GM19395 (cell line): ENCODE measurements around the gene FERMT2.
A peak's percentile ranks its signal among the peaks of the same experiment; 100 is the strongest.

Source experiments
- ATAC-seq: cut with Tn5 transposase; IDR thresholded peaks from one replicate; pipeline ENCODE4 v1.9.1; 2021; ENCODE audit warnings: mild to moderate bottlenecking, moderate library complexity; ENCODE audit not compliant: unreplicated experiment

FERMT2 gene

GRCh38 chr14:52950898-52951680, at the start of gene FERMT2:
Gene FERMT2 (minus strand): TSS chr14:52951050. CDS start chr14:52950568, 482 bp downstream.
- ATAC-seq, result no peak

- ATAC-seq, result no peak
Measured at GRCh38 chr14:52998376-52999015, 47.6 kb upstream of the FERMT2 start.

GRCh38 chr14:52996493-52996892, 45.6 kb upstream of the FERMT2 start:
- no peak for ATAC-seq

GRCh38 chr14:52995998-52996397, 45.1 kb upstream of the FERMT2 start:
- ATAC-seq, result no peak

- no peak for ATAC-seq
Measured at GRCh38 chr14:52992236-52992870, 41.5 kb upstream of the FERMT2 start.

DNA sequence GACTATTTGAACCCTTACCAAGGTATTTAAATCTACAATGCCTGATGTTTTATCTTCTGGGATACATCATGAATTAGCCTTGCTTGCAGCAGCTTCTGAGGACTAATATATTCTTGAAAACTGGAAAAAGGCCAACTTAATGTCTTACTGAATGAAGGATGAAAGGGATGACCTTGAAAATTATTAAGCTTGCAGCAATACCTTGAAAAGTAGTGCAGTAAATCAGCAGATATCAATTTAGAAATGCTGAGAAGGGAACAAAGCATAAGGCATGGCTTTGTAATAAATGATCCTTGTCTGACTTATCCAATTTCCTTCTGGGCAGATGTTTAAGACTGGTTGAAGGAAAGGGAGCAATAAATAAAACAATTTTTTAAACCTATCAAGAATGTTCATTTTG, 37.3 kb upstream of the FERMT2 start:
- no peak for ATAC-seq

GRCh38 chr14:52987514-52987913, 36.7 kb upstream of the FERMT2 start:
- ATAC-seq, result no peak

DNA sequence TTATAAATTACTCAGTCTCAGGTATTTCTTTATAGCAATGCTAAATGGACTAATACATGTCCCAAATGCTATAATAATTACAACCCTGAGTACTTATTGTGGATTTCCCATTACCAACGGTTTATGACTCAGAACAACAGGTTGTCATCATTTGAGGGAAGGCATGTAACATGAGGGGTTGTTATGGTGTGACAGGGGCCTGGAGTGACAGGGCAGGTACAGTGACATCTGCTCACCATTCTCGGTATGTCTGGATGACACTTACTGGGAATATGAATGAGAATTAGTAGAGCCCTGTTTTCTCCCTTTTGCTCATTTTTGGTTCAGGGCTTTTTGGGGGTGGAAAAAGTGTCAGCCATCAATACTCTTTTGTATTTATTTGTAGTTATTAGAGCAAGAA, 36.2 kb upstream of the FERMT2 start:
- no peak for ATAC-seq

GRCh38 chr14:52977798-52978197, 26.9 kb upstream of the FERMT2 start:
- ATAC-seq, result no peak

- no peak for ATAC-seq
Measured at GRCh38 chr14:52974406-52974805, 23.6 kb upstream of the FERMT2 start.

DNA sequence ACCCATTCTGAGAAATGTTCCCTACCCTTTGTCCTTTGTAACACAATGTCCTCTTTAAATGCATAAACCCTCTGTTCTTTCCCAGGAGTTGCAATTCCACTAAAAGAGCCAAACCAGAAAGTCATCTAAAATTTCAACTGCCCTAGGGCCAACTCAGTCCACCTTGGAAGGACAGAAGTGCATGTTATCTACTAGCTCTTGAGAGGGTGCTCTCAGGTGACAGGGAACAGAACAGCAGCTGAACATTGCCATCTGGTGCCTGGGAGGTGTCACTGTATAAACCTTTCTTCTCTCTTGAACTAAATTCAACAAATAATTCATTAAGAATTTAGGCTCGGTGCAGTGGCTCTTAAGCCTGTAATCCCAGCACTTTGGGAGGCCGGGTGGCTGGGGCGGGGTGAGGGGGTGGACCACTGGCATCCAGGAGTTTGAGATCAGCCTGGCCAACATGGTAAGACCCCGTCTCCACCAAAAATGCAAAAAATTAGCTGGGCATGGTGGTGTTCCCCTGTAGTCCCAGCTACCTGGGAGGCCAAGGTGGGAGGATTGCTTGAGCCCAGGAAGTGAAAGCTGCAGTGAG, 10.3 kb upstream of the FERMT2 start:
- ATAC-seq, result peak; percentile 60

GRCh38 chr14:52960627-52961026, 9.8 kb upstream of the FERMT2 start:
- ATAC-seq, result no peak

DNA sequence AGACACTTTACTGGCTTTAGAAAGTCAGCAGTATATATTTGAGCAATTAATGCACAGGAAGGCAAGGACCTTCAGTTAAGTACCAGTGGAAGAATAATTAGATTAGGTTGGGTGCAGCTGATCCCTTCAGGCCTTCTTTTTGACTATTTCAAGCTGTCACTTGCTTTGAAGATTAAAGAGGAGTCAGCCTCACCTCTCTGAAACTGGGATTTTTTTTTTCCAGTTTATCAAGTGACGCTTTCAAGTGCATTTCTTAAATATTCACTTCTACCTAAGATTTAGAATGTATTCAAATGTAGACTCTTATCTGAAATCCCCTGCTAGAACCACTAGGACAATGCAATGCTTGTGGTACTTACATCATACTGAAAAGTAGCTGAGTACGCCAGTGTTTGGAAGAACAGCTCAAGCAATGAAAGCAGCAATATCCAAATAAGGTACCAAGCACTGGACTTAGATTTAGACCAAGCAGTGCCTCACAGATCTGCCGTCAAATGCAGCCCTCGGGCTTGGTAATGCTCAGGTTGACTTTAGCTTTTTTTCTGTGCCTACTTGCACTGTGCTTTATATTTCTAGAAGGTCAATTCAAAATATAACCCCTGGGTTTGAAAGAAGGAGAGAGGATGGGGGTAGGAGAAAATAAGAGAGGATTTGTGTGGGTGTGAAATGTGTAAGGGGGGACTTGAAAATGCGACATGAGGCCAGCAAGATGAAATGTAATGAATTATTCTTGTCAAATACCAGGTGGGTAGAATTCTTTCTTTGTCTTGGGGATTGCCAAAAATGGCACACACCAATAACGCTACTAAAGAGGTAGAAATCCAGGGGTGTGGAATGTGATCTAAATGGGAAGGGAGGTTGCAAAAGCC, 3.7 kb upstream of the FERMT2 start:
- no peak for ATAC-seq

- ATAC-seq, result no peak
Measured at GRCh38 chr14:52951681-52952554, 1.1 kb upstream of the FERMT2 start.

GRCh38 chr14:52950410-52950897, 396 bp downstream of the FERMT2 start:
- no peak for ATAC-seq

- ATAC-seq, result no peak
Measured at GRCh38 chr14:52949711-52950409, 990 bp downstream of the FERMT2 start.

DNA sequence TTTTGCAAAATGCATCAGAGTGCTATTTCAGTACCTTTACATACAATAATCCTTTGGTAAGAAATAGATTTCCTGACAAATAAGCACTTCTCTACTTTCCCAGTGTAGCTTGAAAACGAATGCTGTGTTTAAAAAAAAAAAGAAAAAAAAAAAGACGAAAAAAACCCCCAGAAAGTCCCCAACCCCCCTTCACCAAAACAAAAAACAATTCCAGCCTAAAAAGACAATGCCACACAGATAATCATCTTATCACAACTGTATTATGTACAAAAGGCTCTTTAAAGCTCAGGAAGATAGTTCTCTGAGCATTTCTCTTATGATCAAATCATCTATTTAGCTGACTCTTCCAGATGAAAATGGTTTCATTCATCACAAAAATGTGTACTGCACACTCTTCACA, 1.6 kb downstream of the FERMT2 start:
- no peak for ATAC-seq

DNA sequence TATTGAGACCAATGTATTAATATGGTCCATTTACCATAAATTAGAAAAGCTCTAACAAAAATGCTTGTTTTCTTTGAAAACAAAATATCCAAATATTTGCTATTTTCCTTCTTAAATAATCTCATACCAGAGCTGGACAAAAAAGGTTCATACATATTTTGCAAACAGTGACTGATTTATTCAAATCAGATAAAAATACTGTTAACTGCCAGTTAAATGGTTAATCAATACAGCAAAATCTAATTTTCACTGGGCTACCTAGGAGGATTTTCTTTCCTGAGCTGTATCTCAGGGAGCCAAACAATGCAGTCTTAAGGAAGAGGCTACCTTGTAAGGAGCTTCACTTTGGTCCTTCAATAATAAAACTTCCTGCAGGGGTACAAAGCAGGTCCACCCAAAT, 2.0 kb downstream of the FERMT2 start:
- ATAC-seq, result no peak

GRCh38 chr14:52948039-52948438, 2.8 kb downstream of the FERMT2 start:
- no peak for ATAC-seq
